ENCODE data around the gene AMH. TPM values are rescaled to one million over a fixed set of nuclear protein-coding genes. Genes with fewer than 3 reads are reported as not detected.
A peak's percentile ranks its signal among the peaks of the same experiment; 100 is the strongest.

The AMH gene
- total and polyA plus RNA-seq, 2 of the 13 experiments (the other 11 are each of a cell fraction or from before 2014, with no cell fraction given): 0.03 to 0.18 TPM

GRCh38 chr19:2269244-2270156 lies 20.4 kb downstream of the AMH start (continued):
- peak; percentile 57; the same call in 1 of the 2 replicates for TF ChIP-seq ZBTB25 (CRISPR knock-in tag; IDR thresholded peaks at IDR 0.05)
- 0 out of 2 replicates have a peak, but pooled peaks have one; percentile 54 for TF ChIP-seq ZNF589 (CRISPR knock-in tag; conservative IDR thresholded peaks at IDR 0.05)
- TF ChIP-seq ZNF407 (CRISPR knock-in tag; IDR thresholded peaks at IDR 0.05; ENCODE audit: not compliant biosample characterization): peak; percentile 78
- TF ChIP-seq TOE1 (CRISPR knock-in tag; IDR thresholded peaks at IDR 0.05): no peak
- peak; percentile 32; the same call in 1 of the 2 replicates for TF ChIP-seq AHDC1 (CRISPR knock-in tag; IDR thresholded peaks at IDR 0.05; ENCODE audit: borderline replicate concordance)
- TF ChIP-seq FOXA3 (CRISPR knock-in tag; IDR thresholded peaks at IDR 0.05): peak; percentile 33; the same call in 1 of the 2 replicates
- TF ChIP-seq DMAP1 (CRISPR knock-in tag; IDR thresholded peaks at IDR 0.05): no peak
- TF ChIP-seq HMGA1 (CRISPR knock-in tag; conservative IDR thresholded peaks at IDR 0.05): no peak
- TF ChIP-seq GRHL1 (CRISPR knock-in tag; conservative IDR thresholded peaks at IDR 0.05): no peak
- TF ChIP-seq KDM6A (CRISPR knock-in tag; IDR thresholded peaks at IDR 0.05; ENCODE audit: low read depth): no peak
- TF ChIP-seq KDM5A (IDR thresholded peaks at IDR 0.05; ENCODE audit: borderline replicate concordance, low read length): peak; percentile 70; the same call in 1 of the 2 replicates

All from HepG2 (cell line).